ENCODE data around the gene ANAPC1.

The ANAPC1 gene

DNA sequence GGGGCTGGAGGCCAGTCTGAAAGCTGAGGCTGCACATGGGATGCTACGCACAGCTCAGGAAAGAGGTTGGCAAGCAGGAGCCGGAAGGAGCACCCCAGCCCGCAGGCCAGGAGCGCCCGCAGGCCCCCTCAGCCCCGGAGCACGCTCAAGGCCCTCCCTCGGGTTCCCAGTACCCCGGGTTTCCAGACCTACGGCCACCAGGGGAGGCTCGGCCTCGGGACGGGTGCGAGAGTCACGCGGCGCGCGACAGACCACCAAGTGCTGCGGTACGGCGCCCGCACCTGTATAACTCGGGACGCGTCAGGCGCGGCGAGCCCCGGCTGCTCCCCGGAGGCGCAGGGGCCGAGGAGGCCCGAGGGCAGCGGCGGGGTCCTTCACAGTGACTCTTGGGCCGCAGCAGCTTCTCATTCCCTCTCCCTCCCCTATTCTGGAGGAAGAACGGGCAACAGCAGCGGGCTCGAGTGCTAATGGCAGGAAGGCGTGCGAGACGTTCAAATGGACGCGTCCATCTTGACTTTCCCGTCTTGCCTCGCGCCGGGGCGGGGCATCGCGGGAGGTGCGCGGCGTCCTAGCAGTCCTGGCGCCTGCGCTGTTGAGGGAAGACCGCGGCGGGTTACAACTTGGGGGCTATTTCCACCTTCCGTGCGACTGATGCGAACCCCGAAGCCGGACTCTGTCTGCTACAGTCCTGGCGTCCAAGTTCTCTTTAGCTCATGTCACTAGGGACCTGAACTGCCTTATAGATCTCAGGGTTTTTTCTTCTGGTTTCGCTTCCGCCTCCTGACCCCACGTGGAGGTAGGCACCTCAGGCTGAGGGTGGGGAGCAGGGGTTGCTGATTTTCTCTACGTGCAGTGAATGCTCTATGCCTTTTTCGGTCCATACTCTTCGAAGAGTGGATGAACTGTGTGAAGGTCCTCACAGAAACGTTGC, at the start of gene ANAPC1:
TSS of gene ANAPC1 (minus strand) at position 533 of the 931 bp plus-strand sequence. CDS start 3,368 bp downstream, outside the sequence.
- peak within 1 kb of the TSS; percentile 97 for H3K4me3 ChIP-seq (ENCODE audit: low read length)
- H3K36me3 ChIP-seq (ENCODE audit: control insufficient read depth, insufficient read depth, low read length): no peaks in the 10 kb centered on the region
- H3K27ac ChIP-seq (ENCODE audit: low read length): no peak within 1 kb of the TSS
- DNase-seq (ENCODE audit: low read depth, low spot score): no peak
- H3K27me3 ChIP-seq (ENCODE audit: control insufficient read depth, insufficient read depth, low read length): no peaks in the 10 kb centered on the region
- H3K9me3 ChIP-seq (ENCODE audit: control insufficient read depth, insufficient read depth, low read length): no peaks in the 10 kb centered on the region
- WGBS (ENCODE audit: insufficient coverage, insufficient read length): no CpG with 5 or more reads among the region's 73 CpGs
- H3K4me1 ChIP-seq (ENCODE audit: control insufficient read depth, insufficient read depth, low read length): no peaks in the 10 kb centered on the region

GRCh38 chr2:111932841-111933291, 48.9 kb upstream of the ANAPC1 start:
- Histone ChIP-seq H3K36me3 (ENCODE audit: control insufficient read depth, insufficient read depth, low read length) (no peaks in the 10 kb centered on the region; the same call in 1 of the 2 replicates), H3K4me3 (ENCODE audit: low read length) (no peak overlapping the region), H3K27ac (ENCODE audit: low read length) (no peak overlapping the region), H3K4me1 (ENCODE audit: control insufficient read depth, insufficient read depth, low read length) (no peaks in the 10 kb centered on the region), H3K9me3 (ENCODE audit: control insufficient read depth, insufficient read depth, low read length) (no peaks in the 10 kb centered on the region), H3K27me3 (ENCODE audit: control insufficient read depth, insufficient read depth, low read length) (no peaks in the 10 kb centered on the region)
- no CpG with 5 or more reads among the region's 4 CpGs for WGBS (ENCODE audit: insufficient coverage, insufficient read length)
- no peak for DNase-seq (ENCODE audit: low read depth, low spot score)

DNA sequence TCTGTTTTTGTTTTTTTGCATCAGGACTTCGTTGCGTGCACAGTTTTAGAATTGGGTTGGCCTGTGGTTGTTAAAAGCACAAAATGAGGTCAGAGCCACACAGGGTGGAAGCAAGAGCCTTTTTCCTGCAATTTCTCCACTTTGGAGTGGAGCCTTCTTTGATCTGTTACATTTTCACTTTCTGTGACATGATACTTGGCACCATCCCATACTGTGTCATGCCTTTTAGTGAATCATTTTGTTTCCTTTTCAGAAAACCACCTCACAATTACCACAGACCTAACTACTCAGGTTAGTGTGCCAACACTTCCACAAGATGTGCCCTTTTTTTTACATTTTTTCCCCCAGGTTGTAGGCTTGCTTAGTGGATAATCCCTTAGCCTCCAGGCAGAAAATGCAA, 46.9 kb upstream of the ANAPC1 start:
- Histone ChIP-seq H3K36me3 (ENCODE audit: control insufficient read depth, insufficient read depth, low read length) (no peaks in the 10 kb centered on the region; the same call in 1 of the 2 replicates), H3K27ac (ENCODE audit: low read length) (no peak overlapping the region), H3K27me3 (ENCODE audit: control insufficient read depth, insufficient read depth, low read length) (no peaks in the 10 kb centered on the region), H3K4me1 (ENCODE audit: control insufficient read depth, insufficient read depth, low read length) (no peaks in the 10 kb centered on the region), H3K9me3 (ENCODE audit: control insufficient read depth, insufficient read depth, low read length) (no peaks in the 10 kb centered on the region), H3K4me3 (ENCODE audit: low read length) (no peak overlapping the region)
- no CpG with 5 or more reads among the region's 2 CpGs for WGBS (ENCODE audit: insufficient coverage, insufficient read length)
- DNase-seq (ENCODE audit: low read depth, low spot score): no peak

DNA sequence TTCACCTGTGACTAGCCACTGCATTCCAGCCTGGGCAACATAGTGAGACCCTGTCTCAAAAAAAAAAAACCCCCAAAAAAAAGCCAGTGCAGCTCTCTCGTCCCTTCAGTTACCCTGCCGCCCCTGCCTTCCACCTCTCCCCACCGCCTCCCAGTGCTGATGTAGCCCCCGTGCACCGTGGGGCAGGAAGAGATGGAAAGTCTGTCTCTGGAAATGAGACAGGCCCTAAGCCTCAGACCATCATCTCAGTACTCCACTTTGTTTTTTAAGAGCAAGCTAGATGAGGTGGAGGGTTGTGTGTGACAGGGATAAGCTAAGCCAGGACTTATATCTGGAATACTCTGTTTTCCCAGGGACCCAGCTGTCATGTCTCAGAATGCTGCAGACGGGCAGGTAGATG, 46.4 kb upstream of the ANAPC1 start:
- no peaks in the 10 kb centered on the region; the same call in 1 of the 2 replicates for H3K36me3 ChIP-seq (ENCODE audit: control insufficient read depth, insufficient read depth, low read length)
- DNase-seq (ENCODE audit: low read depth, low spot score): no peak
- no peak overlapping the region for H3K27ac ChIP-seq (ENCODE audit: low read length)
- H3K9me3 ChIP-seq (ENCODE audit: control insufficient read depth, insufficient read depth, low read length): no peaks in the 10 kb centered on the region
- no peaks in the 10 kb centered on the region for H3K4me1 ChIP-seq (ENCODE audit: control insufficient read depth, insufficient read depth, low read length)
- H3K4me3 ChIP-seq (ENCODE audit: low read length): no peak overlapping the region
- no CpG with 5 or more reads among the region's 6 CpGs for WGBS (ENCODE audit: insufficient coverage, insufficient read length)
- H3K27me3 ChIP-seq (ENCODE audit: control insufficient read depth, insufficient read depth, low read length): no peaks in the 10 kb centered on the region

- H3K4me3 ChIP-seq (ENCODE audit: low read length): no peak overlapping the region
- no peaks in the 10 kb centered on the region for H3K9me3 ChIP-seq (ENCODE audit: control insufficient read depth, insufficient read depth, low read length)
- no peaks in the 10 kb centered on the region; the same call in 1 of the 2 replicates for H3K4me1 ChIP-seq (ENCODE audit: control insufficient read depth, insufficient read depth, low read length)
- H3K27me3 ChIP-seq (ENCODE audit: control insufficient read depth, insufficient read depth, low read length): no peaks in the 10 kb centered on the region
- no CpG with 5 or more reads among the region's 2 CpGs for WGBS (ENCODE audit: insufficient coverage, insufficient read length)
- DNase-seq (ENCODE audit: low read depth, low spot score): no peak
- H3K36me3 ChIP-seq (ENCODE audit: control insufficient read depth, insufficient read depth, low read length): no peaks in the 10 kb centered on the region; the same call in 1 of the 2 replicates
- no peak overlapping the region for H3K27ac ChIP-seq (ENCODE audit: low read length)
Measured at GRCh38 chr2:111927723-111928122, 43.7 kb upstream of the ANAPC1 start.

DNA sequence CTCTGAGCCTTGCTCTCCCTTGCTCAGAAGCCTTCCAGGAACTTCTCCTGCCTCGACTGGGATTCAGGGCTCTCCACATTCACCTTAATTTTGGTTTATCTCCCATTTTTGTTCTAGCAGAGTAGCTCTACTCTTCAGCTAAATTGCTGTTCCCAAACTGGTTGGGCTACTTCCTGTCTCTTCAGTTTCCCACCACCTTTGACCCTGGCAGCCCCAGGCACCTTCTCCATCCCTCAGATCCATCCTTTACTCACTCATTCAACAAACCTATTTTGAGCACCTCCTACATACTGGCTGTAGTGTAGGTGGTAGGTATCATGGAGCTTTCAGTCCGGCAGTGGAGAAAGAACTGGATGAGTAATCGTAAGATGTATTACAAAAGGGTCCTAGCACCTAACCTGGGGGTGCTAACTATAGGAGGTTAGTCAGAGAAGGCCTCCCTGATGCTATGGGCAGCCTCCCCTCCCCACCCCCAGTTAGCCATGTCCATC, 40.7 kb upstream of the ANAPC1 start:
- WGBS (ENCODE audit: insufficient coverage, insufficient read length): no CpG with 5 or more reads among the region's 3 CpGs
- Histone ChIP-seq H3K36me3 (ENCODE audit: control insufficient read depth, insufficient read depth, low read length) (no peaks in the 10 kb centered on the region), H3K4me1 (ENCODE audit: control insufficient read depth, insufficient read depth, low read length) (no peaks in the 10 kb centered on the region; the same call in 1 of the 2 replicates), H3K9me3 (ENCODE audit: control insufficient read depth, insufficient read depth, low read length) (no peaks in the 10 kb centered on the region), H3K27me3 (ENCODE audit: control insufficient read depth, insufficient read depth, low read length) (no peaks in the 10 kb centered on the region), H3K27ac (ENCODE audit: low read length) (no peak overlapping the region), H3K4me3 (ENCODE audit: low read length) (no peak overlapping the region)
- DNase-seq (ENCODE audit: low read depth, low spot score): no peak

DNA sequence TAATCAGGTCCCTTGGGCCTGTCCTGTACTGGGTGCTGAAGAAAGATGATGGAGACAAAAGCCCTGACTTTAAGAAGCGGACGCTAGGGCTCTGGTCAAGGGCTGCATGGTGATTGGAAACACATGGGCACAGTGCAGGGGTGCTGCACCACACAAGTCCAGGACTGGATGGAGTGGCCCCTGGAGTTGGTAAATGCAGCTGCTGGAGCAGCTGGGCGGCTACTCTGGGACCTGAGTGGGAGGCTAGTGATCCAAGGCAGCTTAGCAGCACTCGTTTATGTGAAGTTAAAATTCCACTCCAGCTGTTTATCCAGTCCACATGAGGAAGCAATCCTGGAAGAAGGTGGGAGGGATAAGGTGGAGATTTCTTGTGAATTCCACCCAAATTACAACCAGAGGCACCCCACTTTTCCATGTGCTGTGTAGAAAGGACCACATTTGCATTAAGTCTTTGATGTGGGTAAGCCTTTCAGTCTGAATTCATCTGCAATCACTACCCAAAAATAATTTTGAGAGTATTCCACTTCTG, 39.3 kb upstream of the ANAPC1 start:
- Histone ChIP-seq H3K36me3 (ENCODE audit: control insufficient read depth, insufficient read depth, low read length) (no peaks in the 10 kb centered on the region), H3K4me1 (ENCODE audit: control insufficient read depth, insufficient read depth, low read length) (no peaks in the 10 kb centered on the region; the same call in 1 of the 2 replicates), H3K9me3 (ENCODE audit: control insufficient read depth, insufficient read depth, low read length) (no peaks in the 10 kb centered on the region), H3K4me3 (ENCODE audit: low read length) (no peak overlapping the region), H3K27ac (ENCODE audit: low read length) (no peak overlapping the region), H3K27me3 (ENCODE audit: control insufficient read depth, insufficient read depth, low read length) (no peaks in the 10 kb centered on the region)
- WGBS (ENCODE audit: insufficient coverage, insufficient read length): no CpG with 5 or more reads among the region's 4 CpGs
- DNase-seq (ENCODE audit: low read depth, low spot score): no peak

DNA sequence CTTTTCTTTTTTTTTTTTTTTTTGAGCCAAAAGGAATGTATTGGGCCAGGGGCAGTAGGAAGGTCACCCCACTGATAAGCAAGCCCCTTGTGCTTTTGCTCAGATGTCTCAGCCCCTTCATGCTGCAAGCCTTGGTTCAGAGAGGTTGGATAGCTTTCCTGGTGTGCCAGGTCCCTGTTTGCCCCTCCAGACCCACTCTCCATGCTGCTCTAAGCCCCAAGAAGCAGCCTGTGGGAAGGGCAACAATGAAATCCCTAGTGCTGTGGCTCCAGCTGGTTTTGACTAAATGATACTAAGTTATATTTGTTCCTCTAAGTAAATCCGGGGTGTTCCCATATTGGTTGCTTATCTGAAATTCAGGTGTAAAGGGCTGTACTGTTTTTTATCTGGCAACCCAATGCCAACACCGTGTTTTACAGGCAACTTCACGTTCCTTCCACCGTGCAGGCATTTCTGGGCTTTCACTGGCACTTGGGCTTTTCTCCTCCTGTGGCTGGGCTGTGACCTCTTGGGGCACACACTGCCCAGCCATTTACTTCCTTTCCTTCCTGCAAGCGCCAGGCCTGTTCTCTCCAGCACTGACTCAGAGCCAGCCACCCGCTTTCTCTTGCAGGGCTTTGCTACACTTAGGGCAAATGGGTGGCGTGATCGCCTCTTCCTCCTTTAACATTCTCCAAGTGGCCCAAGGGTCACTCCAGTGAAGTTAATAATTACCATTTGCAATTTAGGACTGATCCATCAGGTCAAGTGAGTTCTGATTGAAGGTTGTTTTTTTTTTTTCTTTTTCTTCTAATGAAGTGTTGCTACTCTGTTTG, 36.0 kb upstream of the ANAPC1 start:
- Histone ChIP-seq H3K4me3 (ENCODE audit: low read length) (no peak overlapping the region), H3K27ac (ENCODE audit: low read length) (no peak overlapping the region), H3K36me3 (ENCODE audit: control insufficient read depth, insufficient read depth, low read length) (no peaks in the 10 kb centered on the region), H3K4me1 (ENCODE audit: control insufficient read depth, insufficient read depth, low read length) (no peaks in the 10 kb centered on the region; the same call in 1 of the 2 replicates), H3K27me3 (ENCODE audit: control insufficient read depth, insufficient read depth, low read length) (no peaks in the 10 kb centered on the region), H3K9me3 (ENCODE audit: control insufficient read depth, insufficient read depth, low read length) (no peaks in the 10 kb centered on the region)
- DNase-seq (ENCODE audit: low read depth, low spot score): no peak
- WGBS (ENCODE audit: insufficient coverage, insufficient read length): no CpG with 5 or more reads among the region's 8 CpGs

- Histone ChIP-seq H3K4me1 (ENCODE audit: control insufficient read depth, insufficient read depth, low read length) (no peaks in the 10 kb centered on the region; the same call in 1 of the 2 replicates), H3K27me3 (ENCODE audit: control insufficient read depth, insufficient read depth, low read length) (no peaks in the 10 kb centered on the region), H3K4me3 (ENCODE audit: low read length) (no peak overlapping the region), H3K36me3 (ENCODE audit: control insufficient read depth, insufficient read depth, low read length) (no peaks in the 10 kb centered on the region), H3K27ac (ENCODE audit: low read length) (no peak overlapping the region), H3K9me3 (ENCODE audit: control insufficient read depth, insufficient read depth, low read length) (no peaks in the 10 kb centered on the region)
- WGBS (ENCODE audit: insufficient coverage, insufficient read length): no CpG with 5 or more reads among the region's 2 CpGs
- DNase-seq (ENCODE audit: low read depth, low spot score): no peak
Measured at GRCh38 chr2:111919365-111919764, 35.4 kb upstream of the ANAPC1 start.

DNA sequence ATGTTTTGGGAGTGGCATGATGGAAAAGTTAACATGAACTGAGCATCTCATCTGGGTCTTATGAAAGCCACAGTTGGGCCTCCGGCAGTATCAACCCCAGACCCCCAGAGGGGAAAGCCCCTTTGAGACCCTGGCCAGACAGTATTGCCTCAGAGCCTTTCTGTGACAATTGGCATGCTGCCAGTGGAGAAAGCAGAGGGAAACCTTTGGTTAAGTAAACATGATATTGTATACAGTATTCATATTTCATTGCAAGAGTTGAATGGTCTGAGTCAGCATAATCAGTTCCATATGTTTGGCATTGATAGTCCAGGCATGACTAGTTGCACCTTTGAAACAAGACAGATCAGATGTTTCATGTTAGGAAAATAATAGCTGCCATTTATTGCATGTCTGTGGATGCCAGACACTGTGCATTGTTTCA, 34.4 kb upstream of the ANAPC1 start:
- Histone ChIP-seq H3K27ac (ENCODE audit: low read length) (no peak overlapping the region), H3K4me3 (ENCODE audit: low read length) (no peak overlapping the region), H3K4me1 (ENCODE audit: control insufficient read depth, insufficient read depth, low read length) (no peaks in the 10 kb centered on the region), H3K36me3 (ENCODE audit: control insufficient read depth, insufficient read depth, low read length) (no peaks in the 10 kb centered on the region), H3K27me3 (ENCODE audit: control insufficient read depth, insufficient read depth, low read length) (no peaks in the 10 kb centered on the region), H3K9me3 (ENCODE audit: control insufficient read depth, insufficient read depth, low read length) (no peaks in the 10 kb centered on the region)
- DNase-seq (ENCODE audit: low read depth, low spot score): no peak
- WGBS (ENCODE audit: insufficient coverage, insufficient read length): no CpG with 5 or more reads among the region's 1 CpG
